Prostate gland (tissue), 2 donors: ENCODE measurements around the gene ZBTB16. TPM values are rescaled to one million over a fixed set of nuclear protein-coding genes. Genes with fewer than 3 reads are reported as not detected.

Source experiments
- DNase-seq: peaks from one replicate; pipeline ENCODE4 v3.0.0-alpha.2; 2019; ENCODE audit warnings: low spot score
- H3K27ac ChIP-seq, 2 donors: fragments of 200-600 bp; sonication (generic); 2 replicates each; pipeline ENCODE4 v1.5.1; 2017 to 2019
- H3K27me3 ChIP-seq: fragments of 200-600 bp; sonication (generic); replicated peaks from 2 replicates; pipeline ENCODE4 v1.5.1; 2019; ENCODE audit not compliant: insufficient read depth
- H3K36me3 ChIP-seq, 2 donors: fragments of 200-600 bp; sonication (generic); 1 replicate in 1 of 2; 2 replicates in 1 of 2; pipeline versions ENCODE4 v1.5.1 to v1.8.1; 2017 to 2019
- H3K4me1 ChIP-seq: fragments of 200-600 bp; sonication (generic); replicated peaks from 2 replicates; pipeline ENCODE4 v1.5.1; 2019
- H3K4me3 ChIP-seq, 2 donors: fragments of 200-600 bp; sonication (generic); 2 replicates each; pipeline ENCODE4 v1.5.1; 2017 to 2019
- H3K9me3 ChIP-seq: fragments of 200-600 bp; sonication (generic); 2 replicates; pipeline ENCODE4 v1.5.1; 2017
- CTCF ChIP-seq, 4 experiments: fragments of 200-600 bp in 2 of 4; fragments of 450-650 bp in 2 of 4; sonication (generic) in 2 of 4; IDR thresholded peaks; 1 replicate in 3 of 4; 2 replicates in 1 of 4; pipeline ENCODE4 v1.5.1; 2016 to 2019; ENCODE audit warnings: antibody characterized with exemption in 4 of 4, mild to moderate bottlenecking in 2 of 4, moderate library complexity in 2 of 4
- POLR2A ChIP-seq: fragments of 450-650 bp; IDR thresholded peaks from one replicate; pipeline ENCODE4 v1.6.1; 2016; ENCODE audit warnings: antibody characterized with exemption, mild to moderate bottlenecking
- POLR2AphosphoS5 ChIP-seq: sonication (generic); formaldehyde crosslinking; IDR thresholded peaks from one replicate; pipeline ENCODE4 v1.6.1; 2017; ENCODE audit warnings: antibody characterized with exemption
- WGBS: methylation state at CpG from one replicate; pipeline ENCODE4 v1.1.5; 2018; 5-methylcytosine and 5-hydroxymethylcytosine counted together
- intact Hi-C: fragments of 100-400 bp; cut with DNase I; formaldehyde crosslinking; loops from one replicate; pipeline ENCODE4 v1.14.2; 2022
- total RNA-seq, 2 donors: library from RNA; depleted of rRNA; stranded (reverse); fragments of >200 nt; gene quantifications; one replicate each; pipeline ENCODE4 v1.1.0, GENCODE V29; 2016

Gene ZBTB16
- total RNA-seq, 2 donors from 2014 or later = 171 to 230 TPM

GRCh38 chr11:114033572-114033971 is 25.9 kb upstream of the ZBTB16 start:
- peak overlapping the region in 1 of 2 donors; percentile 67 for H3K27ac ChIP-seq
- no peak overlapping the region for H3K4me3 ChIP-seq
- intact Hi-C loops = no loop called here
- H3K27me3 ChIP-seq = no peaks in the 10 kb centered on the region
- H3K9me3 ChIP-seq = no peaks in the 10 kb centered on the region
- DNase-seq = no peak
- no peaks in the 10 kb centered on the region for H3K36me3 ChIP-seq
- peaks cover 5% of the 10 kb centered on the region for H3K4me1 ChIP-seq
- no peak for TF ChIP-seq POLR2A
- peak in 1 of 4 experiments; percentile 28 for TF ChIP-seq CTCF (IDR thresholded peaks at IDR 0.05)
- no peak for TF ChIP-seq POLR2AphosphoS5
- WGBS = 88% methylated on average over 2 of the region's 2 CpGs

- 91% methylated on average over 11 of the region's 11 CpGs for WGBS
- peak overlapping the region in 1 of 2 donors; percentile 98 for H3K27ac ChIP-seq
- no peak overlapping the region for H3K4me3 ChIP-seq
- DNase-seq = no peak
- H3K9me3 ChIP-seq = no peaks in the 10 kb centered on the region
- no peaks in the 10 kb centered on the region for H3K36me3 ChIP-seq
- H3K4me1 ChIP-seq = peaks cover 5% of the 10 kb centered on the region
- H3K27me3 ChIP-seq = no peaks in the 10 kb centered on the region
- TF ChIP-seq POLR2A (no peak), POLR2AphosphoS5 (no peak), CTCF (IDR thresholded peaks at IDR 0.05) (no peak)
- intact Hi-C loops = loop anchor here (5.0 kb wide), 1 partner anchor 43 kb away; no protein-coding TSS in a partner anchor
Observed at GRCh38 chr11:114034956-114035355, 24.6 kb upstream of the ZBTB16 start.

- peak overlapping the region; percentile 24 to 38 for H3K4me3 ChIP-seq
- TF ChIP-seq POLR2A (no peak), POLR2AphosphoS5 (peak; percentile 92), CTCF (IDR thresholded peaks at IDR 0.05) (peak; percentile 83 to 97 (median 94))
- peaks cover 13% of the 10 kb centered on the region for H3K4me1 ChIP-seq
- H3K27ac ChIP-seq = peak overlapping the region; percentile 96 to 98
- WGBS = 2% methylated on average over 37 of the region's 37 CpGs
- intact Hi-C loops = loop anchor here (1.0 to 5.0 kb wide), 2 partner anchors 44 to 225 kb away; no protein-coding TSS in a partner anchor
- peak; percentile 87 for DNase-seq
- H3K9me3 ChIP-seq = no peaks in the 10 kb centered on the region
- no peaks in the 10 kb centered on the region for H3K36me3 ChIP-seq
- no peaks in the 10 kb centered on the region for H3K27me3 ChIP-seq
Observed at GRCh38 chr11:114036147-114036811, 23.2 kb upstream of the ZBTB16 start.

DNA sequence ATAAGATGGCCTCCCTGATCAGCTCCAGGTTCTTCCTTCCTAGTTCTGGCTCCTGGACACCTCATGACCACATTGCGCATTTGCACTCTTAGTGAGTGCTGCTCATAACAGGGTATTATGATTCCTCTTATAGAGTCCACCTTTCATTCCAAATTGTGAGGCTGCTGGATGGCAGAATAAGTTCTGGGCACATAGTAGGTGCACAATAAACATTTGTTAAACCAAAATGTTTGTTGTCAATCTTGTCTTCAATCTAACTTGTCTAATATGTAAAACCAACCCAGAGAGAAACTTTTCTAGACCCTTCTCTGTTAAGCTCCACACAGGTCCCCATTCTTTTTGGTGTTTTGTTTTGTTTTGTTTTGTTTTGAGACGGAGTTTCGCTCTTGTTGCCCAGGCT is 22.6 kb upstream of the ZBTB16 start:
- Histone ChIP-seq H3K9me3 (no peaks in the 10 kb centered on the region), H3K4me1 (peaks cover 13% of the 10 kb centered on the region), H3K4me3 (no peak overlapping the region), H3K27me3 (no peaks in the 10 kb centered on the region), H3K36me3 (no peaks in the 10 kb centered on the region), H3K27ac (peak overlapping the region; percentile 96 to 98)
- intact Hi-C loops = loop anchor here (1.0 to 5.0 kb wide), 2 partner anchors 45 to 224 kb away; no protein-coding TSS in a partner anchor
- WGBS = 86% methylated on average over 3 of the region's 3 CpGs
- DNase-seq = no peak
- no peak for TF ChIP-seq POLR2AphosphoS5

- H3K27me3 ChIP-seq = no peaks in the 10 kb centered on the region
- H3K9me3 ChIP-seq = no peaks in the 10 kb centered on the region
- H3K4me3 ChIP-seq = no peak overlapping the region
- no peaks in the 10 kb centered on the region for H3K36me3 ChIP-seq
- 59% methylated on average over 3 of the region's 3 CpGs for WGBS
- H3K4me1 ChIP-seq = peaks cover 13% of the 10 kb centered on the region
- TF ChIP-seq CTCF (IDR thresholded peaks at IDR 0.05) = no peak
- TF ChIP-seq POLR2AphosphoS5 = no peak
- no peak for TF ChIP-seq POLR2A
- DNase-seq = no peak
- peak overlapping the region; percentile 96 to 98 for H3K27ac ChIP-seq
- intact Hi-C loops = loop anchor here (5.0 kb wide), 1 partner anchor 47 kb away; no protein-coding TSS in a partner anchor
Observed at GRCh38 chr11:114039551-114039950, 20.0 kb upstream of the ZBTB16 start.
